ENCODE results near the gene NUPR2.
"Not testable (repeated sequence)": the region's sequence is repeated elsewhere in the genome, so short reads cannot be mapped to it uniquely, and the experiment has no call there.

DNA sequence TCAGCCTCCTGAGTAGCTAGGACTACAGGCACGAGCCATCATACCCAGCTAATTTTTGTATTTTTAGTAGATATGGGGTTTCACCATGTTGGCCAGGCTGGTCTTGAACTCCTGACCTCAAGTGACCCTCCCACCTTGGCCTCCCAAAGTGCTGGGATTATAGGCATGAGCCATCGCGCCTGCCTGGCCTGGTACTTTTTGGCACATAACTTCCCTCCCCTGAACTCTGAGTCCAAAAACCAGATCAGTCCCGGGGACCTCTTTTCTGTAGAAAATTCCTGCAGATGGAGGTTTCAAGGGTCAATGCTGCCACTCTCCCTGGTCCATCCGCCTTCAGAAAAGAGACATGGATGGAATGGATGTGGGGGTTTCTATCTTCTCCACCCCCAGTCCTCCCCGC lies 23.8 kb downstream of the NUPR2 start:
- TF ChIP-seq, protein P1, sequence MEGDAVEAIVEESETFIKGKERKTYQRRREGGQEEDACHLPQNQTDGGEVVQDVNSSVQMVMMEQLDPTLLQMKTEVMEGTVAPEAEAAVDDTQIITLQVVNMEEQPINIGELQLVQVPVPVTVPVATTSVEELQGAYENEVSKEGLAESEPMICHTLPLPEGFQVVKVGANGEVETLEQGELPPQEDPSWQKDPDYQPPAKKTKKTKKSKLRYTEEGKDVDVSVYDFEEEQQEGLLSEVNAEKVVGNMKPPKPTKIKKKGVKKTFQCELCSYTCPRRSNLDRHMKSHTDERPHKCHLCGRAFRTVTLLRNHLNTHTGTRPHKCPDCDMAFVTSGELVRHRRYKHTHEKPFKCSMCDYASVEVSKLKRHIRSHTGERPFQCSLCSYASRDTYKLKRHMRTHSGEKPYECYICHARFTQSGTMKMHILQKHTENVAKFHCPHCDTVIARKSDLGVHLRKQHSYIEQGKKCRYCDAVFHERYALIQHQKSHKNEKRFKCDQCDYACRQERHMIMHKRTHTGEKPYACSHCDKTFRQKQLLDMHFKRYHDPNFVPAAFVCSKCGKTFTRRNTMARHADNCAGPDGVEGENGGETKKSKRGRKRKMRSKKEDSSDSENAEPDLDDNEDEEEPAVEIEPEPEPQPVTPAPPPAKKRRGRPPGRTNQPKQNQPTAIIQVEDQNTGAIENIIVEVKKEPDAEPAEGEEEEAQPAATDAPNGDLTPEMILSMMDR (IDR thresholded peaks at IDR 0.05; ENCODE audit: low read depth, low read length, poor library complexity, severe bottlenecking), result not testable (repeated sequence)
- not testable (repeated sequence) for TF ChIP-seq EZH2phosphoT487 (IDR thresholded peaks at IDR 0.05; ENCODE audit: borderline replicate concordance, low read length)

Data from DOHH2 (cell line).